Vagina (tissue), 2 donors: ENCODE measurements around the gene CALN1. TPM values are rescaled to one million over a fixed set of nuclear protein-coding genes. Genes with fewer than 3 reads are reported as not detected.
"Not testable (repeated sequence)": the region's sequence is repeated elsewhere in the genome, so short reads cannot be mapped to it uniquely, and the experiment has no call there.

Experiments
- DNase-seq, 2 donors: peaks; one replicate each; pipeline ENCODE4 v3.0.0-alpha.2; 2017; ENCODE audit errors: extremely low spot score in 2 of 2
- H3K27ac ChIP-seq: fragments of 200-600 bp; sonication (generic); one replicate; pipeline ENCODE4 v1.5.1; 2019
- H3K27me3 ChIP-seq: fragments of 200-600 bp; sonication (generic); one replicate; pipeline ENCODE4 v1.5.1; 2019
- H3K36me3 ChIP-seq, 2 donors: fragments of 200-600 bp; sonication (generic); one replicate each; pipeline ENCODE4 v1.5.1; 2017 to 2019
- H3K4me1 ChIP-seq: fragments of 200-600 bp; sonication (generic); one replicate; pipeline ENCODE4 v1.5.1; 2019
- H3K4me3 ChIP-seq, 2 donors: fragments of 200-600 bp; sonication (generic); 1 replicate in 1 of 2; 2 replicates in 1 of 2; pipeline ENCODE4 v1.5.1; 2016 to 2019
- H3K9me3 ChIP-seq: fragments of 200-600 bp; sonication (generic); one replicate; pipeline ENCODE4 v1.5.1; 2019
- POLR2A ChIP-seq, 2 donors: fragments of 450-650 bp; IDR thresholded peaks; one replicate each; pipeline ENCODE4 v1.6.1; 2017; ENCODE audit warnings: antibody characterized with exemption in 2 of 2, mild to moderate bottlenecking in 2 of 2, moderate library complexity in 2 of 2
- POLR2AphosphoS5 ChIP-seq, 2 donors: sonication (generic); formaldehyde crosslinking; IDR thresholded peaks; one replicate each; pipeline ENCODE4 v1.9.0; 2017; ENCODE audit warnings: antibody characterized with exemption in 2 of 2, mild to moderate bottlenecking in 2 of 2, low read depth in 1 of 2; ENCODE audit not compliant: insufficient read depth in 1 of 2
- intact Hi-C: fragments of 100-400 bp; cut with DNase I; formaldehyde crosslinking; loops from one replicate; pipeline ENCODE4 v1.15.1; 2023
- total RNA-seq: library from RNA; depleted of rRNA; stranded (reverse); fragments of >200 nt; gene quantifications from one replicate; pipeline ENCODE4 v1.2.3, GENCODE V29; 2016
- TF ChIP-seq, protein P1 (sequence below), 3 experiments: fragments of 450-650 bp in 2 of 3; fragments of 200-600 bp in 1 of 3; sonication (generic) in 1 of 3; IDR thresholded peaks; one replicate each; pipeline ENCODE4 v1.5.1; 2017 to 2019; ENCODE audit warnings: antibody characterized with exemption in 3 of 3, mild to moderate bottlenecking in 2 of 3, moderate library complexity in 2 of 3

Gene CALN1
- total RNA-seq, 1 donor from 2014 or later, result 6.9 TPM

DNA sequence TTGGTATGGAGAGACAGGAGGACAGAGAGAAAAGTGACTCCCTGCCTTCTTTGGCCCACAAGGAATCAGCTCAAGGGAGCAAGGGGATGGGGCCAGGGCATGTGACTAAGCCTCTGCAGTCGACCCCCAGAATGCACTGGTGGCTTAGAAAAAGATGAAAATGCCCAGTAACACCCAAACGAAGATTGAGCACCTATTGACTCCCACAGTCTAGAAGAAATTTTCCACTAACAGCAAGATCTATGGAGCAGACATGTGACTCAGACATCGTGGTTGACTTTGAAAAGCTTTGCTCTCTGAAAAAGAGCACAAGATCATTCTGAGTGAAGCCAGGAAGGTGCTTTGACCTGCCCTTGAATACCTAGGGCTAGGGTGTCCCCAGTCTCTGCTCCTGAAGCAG lies 586.0 kb downstream of the CALN1 start:
- no peak for TF ChIP-seq POLR2AphosphoS5 (IDR thresholded peaks at IDR 0.05; ENCODE audit: insufficient read depth in 1 of 2, low read depth in 1 of 2)
- no peak for TF ChIP-seq POLR2A (IDR thresholded peaks at IDR 0.05)
- TF ChIP-seq, protein P1, sequence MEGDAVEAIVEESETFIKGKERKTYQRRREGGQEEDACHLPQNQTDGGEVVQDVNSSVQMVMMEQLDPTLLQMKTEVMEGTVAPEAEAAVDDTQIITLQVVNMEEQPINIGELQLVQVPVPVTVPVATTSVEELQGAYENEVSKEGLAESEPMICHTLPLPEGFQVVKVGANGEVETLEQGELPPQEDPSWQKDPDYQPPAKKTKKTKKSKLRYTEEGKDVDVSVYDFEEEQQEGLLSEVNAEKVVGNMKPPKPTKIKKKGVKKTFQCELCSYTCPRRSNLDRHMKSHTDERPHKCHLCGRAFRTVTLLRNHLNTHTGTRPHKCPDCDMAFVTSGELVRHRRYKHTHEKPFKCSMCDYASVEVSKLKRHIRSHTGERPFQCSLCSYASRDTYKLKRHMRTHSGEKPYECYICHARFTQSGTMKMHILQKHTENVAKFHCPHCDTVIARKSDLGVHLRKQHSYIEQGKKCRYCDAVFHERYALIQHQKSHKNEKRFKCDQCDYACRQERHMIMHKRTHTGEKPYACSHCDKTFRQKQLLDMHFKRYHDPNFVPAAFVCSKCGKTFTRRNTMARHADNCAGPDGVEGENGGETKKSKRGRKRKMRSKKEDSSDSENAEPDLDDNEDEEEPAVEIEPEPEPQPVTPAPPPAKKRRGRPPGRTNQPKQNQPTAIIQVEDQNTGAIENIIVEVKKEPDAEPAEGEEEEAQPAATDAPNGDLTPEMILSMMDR (IDR thresholded peaks at IDR 0.05), result no peak

DNA sequence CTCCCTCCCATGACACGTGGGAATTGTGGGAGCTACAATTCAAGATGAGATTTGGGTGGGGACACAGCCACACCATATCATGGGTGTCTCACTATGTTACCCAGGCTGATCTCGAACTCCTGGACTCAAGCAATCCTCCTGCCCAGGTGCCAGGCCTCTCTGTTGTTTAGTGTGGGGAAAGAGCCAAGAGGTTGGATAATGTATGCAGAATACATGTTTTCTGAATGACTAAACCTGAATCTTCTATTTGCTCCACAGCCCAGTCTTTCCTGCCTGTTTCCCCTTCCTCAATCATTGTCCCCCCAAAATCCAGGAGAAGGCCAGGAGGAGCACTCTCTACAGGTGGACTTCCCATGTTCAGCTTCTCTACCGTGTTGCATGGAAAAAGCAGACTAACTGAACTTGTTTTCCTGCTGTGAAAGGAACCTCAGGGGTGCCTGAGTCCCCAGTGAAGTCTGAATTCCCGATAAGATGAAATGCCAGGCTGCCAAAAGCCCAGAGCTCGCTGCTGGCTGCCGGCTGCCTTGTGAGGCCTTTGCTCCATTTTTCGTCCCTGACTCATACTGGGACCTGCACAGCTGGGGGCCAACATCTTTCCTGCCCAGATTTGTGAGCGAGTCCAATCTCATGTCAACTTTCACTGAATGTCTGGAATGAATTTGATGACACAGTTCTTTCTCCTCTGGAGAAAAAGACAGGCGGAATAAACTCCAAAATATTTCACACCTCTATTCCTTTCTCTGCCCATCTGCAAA lies 588.0 kb downstream of the CALN1 start:
- DNase-seq, result no peak
- intact Hi-C loops, result no loop called here
- no peaks in the 10 kb centered on the region for H3K4me1 ChIP-seq
- TF ChIP-seq, protein P1 (IDR thresholded peaks at IDR 0.05), result no peak
- TF ChIP-seq POLR2A (IDR thresholded peaks at IDR 0.05), result no peak
- TF ChIP-seq POLR2AphosphoS5 (IDR thresholded peaks at IDR 0.05; ENCODE audit: insufficient read depth in 1 of 2, low read depth in 1 of 2), result no peak
- H3K27ac ChIP-seq, result no peak overlapping the region
- H3K9me3 ChIP-seq, result no peaks in the 10 kb centered on the region
- no peaks in the 10 kb centered on the region for H3K36me3 ChIP-seq
- H3K27me3 ChIP-seq, result no peaks in the 10 kb centered on the region
- no peak overlapping the region for H3K4me3 ChIP-seq

More for the DNA sequence above, 586.0 kb downstream of the CALN1 start:
- H3K9me3 ChIP-seq, result no peaks in the 10 kb centered on the region
- no peak for DNase-seq
- H3K36me3 ChIP-seq, result no peaks in the 10 kb centered on the region
- H3K4me1 ChIP-seq, result no peaks in the 10 kb centered on the region
- H3K27me3 ChIP-seq, result no peaks in the 10 kb centered on the region
- H3K27ac ChIP-seq, result no peak overlapping the region
- intact Hi-C loops, result no loop called here
- H3K4me3 ChIP-seq, result no peak overlapping the region

DNA sequence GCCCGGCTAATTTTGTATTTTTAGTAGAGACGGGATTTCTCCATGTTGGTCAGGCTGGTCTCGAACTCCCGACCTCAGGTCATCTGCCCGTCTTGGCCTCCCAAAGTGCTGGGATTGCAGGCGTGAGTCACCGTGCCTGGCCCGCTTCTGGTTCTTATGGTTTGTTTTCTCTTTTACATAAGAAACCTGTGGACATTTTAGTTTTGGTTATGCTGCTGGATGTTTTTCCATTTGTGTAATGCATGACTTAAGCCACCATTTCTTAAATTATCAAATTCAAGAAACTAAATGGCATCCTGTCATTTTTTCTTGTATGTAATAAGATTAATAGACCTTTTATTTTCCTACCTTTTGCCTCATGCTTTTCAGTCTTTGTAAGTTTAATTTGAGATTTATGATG lies 589.7 kb downstream of the CALN1 start:
- H3K9me3 ChIP-seq, intact Hi-C loops, H3K4me1 ChIP-seq, H3K27ac ChIP-seq, H3K27me3 ChIP-seq, H3K36me3 ChIP-seq, H3K4me3 ChIP-seq, DNase-seq: not testable (repeated sequence)

DNA sequence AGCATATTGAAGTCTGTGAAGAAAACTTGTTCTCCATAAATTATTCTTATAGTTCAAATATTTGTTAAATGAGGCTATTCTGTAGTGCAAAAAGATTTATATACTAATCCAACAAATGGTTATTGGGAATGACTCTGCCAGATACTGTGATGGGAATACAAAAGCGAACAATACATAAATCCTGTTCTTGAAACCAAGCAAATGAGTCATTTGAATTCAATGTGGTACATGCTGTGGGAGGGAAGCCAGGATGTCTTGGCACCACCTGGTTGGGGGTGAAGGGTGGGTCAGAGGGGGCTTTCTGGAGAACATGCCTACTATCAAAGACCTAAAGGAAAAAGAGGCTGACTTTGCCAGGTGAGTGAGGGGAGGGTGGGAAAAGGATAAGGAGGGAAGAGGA lies 594.2 kb downstream of the CALN1 start:
- no peaks in the 10 kb centered on the region for H3K4me1 ChIP-seq
- H3K9me3 ChIP-seq, result no peaks in the 10 kb centered on the region
- TF ChIP-seq, protein P1 (IDR thresholded peaks at IDR 0.05), result no peak
- TF ChIP-seq POLR2A (IDR thresholded peaks at IDR 0.05), result no peak
- TF ChIP-seq POLR2AphosphoS5 (IDR thresholded peaks at IDR 0.05; ENCODE audit: insufficient read depth in 1 of 2, low read depth in 1 of 2), result no peak
- no peak overlapping the region for H3K4me3 ChIP-seq
- intact Hi-C loops, result no loop called here
- no peaks in the 10 kb centered on the region for H3K36me3 ChIP-seq
- H3K27me3 ChIP-seq, result no peaks in the 10 kb centered on the region
- DNase-seq, result no peak
- H3K27ac ChIP-seq, result no peak overlapping the region

DNA sequence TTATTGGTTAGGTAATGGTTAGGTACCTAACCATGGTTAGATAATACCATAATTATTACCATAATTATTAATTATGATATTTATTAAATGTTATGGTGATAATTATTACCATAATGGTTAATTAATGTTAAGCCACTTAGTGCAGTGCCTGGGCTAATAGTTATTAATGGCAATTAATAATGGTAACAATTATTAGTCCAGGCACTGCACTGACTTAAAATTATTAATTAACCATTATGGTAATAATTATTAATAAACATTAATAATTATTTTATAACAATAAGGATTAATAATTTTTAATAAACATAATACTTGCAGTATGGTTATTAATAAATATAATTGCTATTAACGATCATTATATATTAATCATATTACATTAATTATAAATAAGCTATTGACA lies 604.0 kb downstream of the CALN1 start:
- TF ChIP-seq POLR2AphosphoS5 (IDR thresholded peaks at IDR 0.05; ENCODE audit: insufficient read depth in 1 of 2, low read depth in 1 of 2), result no peak
- TF ChIP-seq POLR2A (IDR thresholded peaks at IDR 0.05), result no peak
- TF ChIP-seq, protein P1 (IDR thresholded peaks at IDR 0.05), result no peak
- Histone ChIP-seq H3K9me3 (no peaks in the 10 kb centered on the region), H3K27ac (no peak overlapping the region), H3K36me3 (no peaks in the 10 kb centered on the region), H3K27me3 (no peaks in the 10 kb centered on the region), H3K4me3 (no peak overlapping the region), H3K4me1 (no peaks in the 10 kb centered on the region)
- intact Hi-C loops, result no loop called here
- no peak for DNase-seq
